H1 (cell line): ENCODE results near the gene NUBP2. TPM values are rescaled to one million over a fixed set of nuclear protein-coding genes. Genes with fewer than 3 reads are reported as not detected.

ENCODE experiments used
- BCL11A ChIP-seq, 2 experiments: IDR thresholded peaks; one replicate each; pipeline ENCODE4 v1.6.1; 2011; ENCODE audit warnings: low read depth in 2 of 2, low read length in 2 of 2, mild to moderate bottlenecking in 2 of 2
- BRCA1 ChIP-seq: IDR thresholded peaks from 2 replicates; pipeline ENCODE4 v1.6.1; 2012; ENCODE audit warnings: low read depth, low read length, improper control_type of control experiment
- GABPA ChIP-seq: IDR thresholded peaks from 2 replicates; pipeline ENCODE4 v1.6.1; 2011; ENCODE audit warnings: mild to moderate bottlenecking, low read length, moderate library complexity, borderline replicate concordance; ENCODE audit not compliant: insufficient read depth
- NRF1 ChIP-seq: IDR thresholded peaks from 2 replicates; pipeline ENCODE4 v1.6.1; 2011; ENCODE audit warnings: mild to moderate bottlenecking, low read depth, low read length, improper control_type of control experiment
- SIX5 ChIP-seq: IDR thresholded peaks from 2 replicates; pipeline ENCODE4 v1.6.1; 2011; ENCODE audit warnings: mild to moderate bottlenecking, low read depth, low read length
- polyA plus RNA-seq, 7 experiments: library from polyadenylated mRNA; depleted of rRNA in 3 of 7; stranded (reverse) in 5 of 7; unstranded in 2 of 7; fragments of >200 nt in 5 of 7; fragments of 200-250 nt in 2 of 7; gene quantifications; 1 replicate in 5 of 7; 2 replicates in 1 of 7; 4 replicates in 1 of 7; pipeline versions ENCODE4 v1.2.1 to v1.2.3, GENCODE V29; 2011 to 2013; ENCODE audit warnings: missing spikeins in 2 of 7, mixed read lengths in 2 of 7
- total RNA-seq: library from RNA; stranded (reverse); fragmentation: NEBNext Ultra II Directional; extraction: Animal tissue kit (Norgen Biotek cat#: 25700); gene quantifications from 2 replicates; pipeline ENCODE4 v1.2.1, GENCODE V29; 2021

The NUBP2 gene
- total and polyA plus RNA-seq, 2 of the 8 experiments (the other 6 are each of a cell fraction or from before 2014, with no cell fraction given), result 70.3 to 96.9 TPM

- TF ChIP-seq NRF1, result no peak
- TF ChIP-seq GABPA, result no peak
- no peak for TF ChIP-seq SIX5
- TF ChIP-seq BRCA1, result no peak
- TF ChIP-seq BCL11A (IDR thresholded peaks at IDR 0.05; ENCODE audit: low read depth in 2 of 2, low read length in 2 of 2), result no peak
Observed at GRCh38 chr16:1817276-1817589, 34.5 kb downstream of the NUBP2 start (continued).
